GM21390 (cell line): ENCODE data around the gene CETP.
"Not testable (repeated sequence)": the region's sequence is repeated elsewhere in the genome, so short reads cannot be mapped to it uniquely, and the experiment has no call there.

Experiments used
- ATAC-seq: cut with Tn5 transposase; IDR thresholded peaks from one replicate; pipeline ENCODE4 v1.9.1; 2021; ENCODE audit not compliant: unreplicated experiment

The CETP gene

DNA sequence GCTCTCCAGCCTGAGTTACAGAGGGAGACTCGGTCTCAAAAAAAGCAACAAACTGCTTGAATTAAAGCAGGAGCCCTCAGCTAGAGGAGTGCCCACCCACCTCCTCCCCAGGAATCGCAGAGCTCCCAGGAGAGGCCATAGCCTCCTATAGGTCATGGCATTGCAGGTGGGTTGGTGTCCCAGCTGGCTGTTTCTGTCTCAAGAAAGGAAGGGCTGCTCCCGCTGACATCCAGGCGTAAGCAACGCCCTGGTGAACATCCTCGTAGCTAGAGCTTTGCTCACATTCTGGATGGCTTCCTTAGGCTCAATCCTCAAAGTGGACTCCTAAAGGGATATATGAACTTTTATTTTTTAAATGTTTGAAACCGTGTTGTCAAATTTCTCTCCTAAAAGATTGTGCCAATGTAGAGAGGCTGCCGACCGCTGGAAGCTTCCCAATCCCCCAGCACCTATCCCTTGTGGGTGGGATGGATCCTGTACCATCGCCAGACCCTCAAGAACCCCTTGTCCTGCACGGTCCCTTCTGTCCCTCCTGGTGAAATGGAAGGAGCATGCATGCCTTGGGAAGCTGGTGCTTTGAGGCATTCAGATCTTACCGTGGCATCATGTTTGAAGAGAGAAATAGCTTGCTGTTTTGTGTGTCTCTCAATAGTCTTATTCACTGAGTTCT, 33.5 kb downstream of the CETP start:
- ATAC-seq = no peak

DNA sequence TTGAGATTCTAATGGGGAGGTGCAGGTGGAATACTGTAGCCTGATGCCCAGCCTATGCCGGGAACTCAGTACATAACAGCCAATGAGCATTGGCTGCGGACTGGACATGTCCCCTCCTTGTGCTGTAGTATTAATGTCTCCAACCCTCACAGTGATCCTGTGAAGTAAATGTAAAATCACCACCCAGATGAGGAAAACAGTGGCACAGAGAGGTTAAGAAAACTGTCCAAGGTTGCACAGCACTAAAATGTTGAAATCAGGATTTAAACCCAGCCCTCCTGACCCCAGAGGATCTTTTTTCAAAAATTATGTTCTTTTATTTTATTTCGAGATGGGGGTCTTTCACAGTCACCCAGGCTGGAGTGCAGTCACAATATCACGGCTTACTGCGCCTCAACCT, 35.5 kb downstream of the CETP start:
- ATAC-seq = no peak

DNA sequence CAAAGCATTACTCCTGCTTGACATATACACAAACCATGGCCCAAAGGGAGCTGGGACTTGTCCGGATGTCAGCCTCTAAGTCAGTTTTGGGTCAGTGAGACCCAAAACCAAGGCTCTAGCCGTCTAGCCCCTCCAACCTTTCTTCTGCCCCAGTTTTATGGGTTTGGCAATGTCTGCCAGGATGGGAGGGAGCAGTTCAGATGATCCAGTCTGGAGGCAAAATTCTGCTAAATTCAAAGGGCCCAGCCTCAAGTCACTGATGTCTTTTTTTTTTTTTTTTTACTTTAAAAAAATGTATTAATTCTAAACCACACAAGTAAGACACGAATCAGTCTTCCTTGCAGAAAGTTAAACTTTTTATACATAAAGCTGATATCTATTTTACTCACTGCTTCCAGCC, 36.2 kb downstream of the CETP start:
- ATAC-seq = no peak

DNA sequence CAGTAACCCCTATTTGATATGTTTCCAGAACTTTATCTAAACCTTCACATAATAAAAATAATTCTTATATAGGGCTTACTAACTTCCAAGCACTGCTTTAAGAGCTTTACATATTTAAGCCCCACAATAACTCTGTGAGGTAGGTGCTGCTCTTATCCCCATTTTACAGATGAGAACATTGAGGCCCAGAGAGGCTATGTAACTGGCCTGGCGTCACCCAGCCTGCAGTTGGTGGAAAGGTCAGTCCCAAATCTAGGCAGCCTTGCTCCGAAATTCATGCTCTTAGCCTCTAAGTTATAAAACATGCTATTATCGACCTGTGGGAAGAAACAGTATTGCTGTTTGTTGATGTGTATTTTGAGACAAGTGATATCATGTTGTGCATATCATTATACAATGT, 36.6 kb downstream of the CETP start:
- ATAC-seq = no peak

DNA sequence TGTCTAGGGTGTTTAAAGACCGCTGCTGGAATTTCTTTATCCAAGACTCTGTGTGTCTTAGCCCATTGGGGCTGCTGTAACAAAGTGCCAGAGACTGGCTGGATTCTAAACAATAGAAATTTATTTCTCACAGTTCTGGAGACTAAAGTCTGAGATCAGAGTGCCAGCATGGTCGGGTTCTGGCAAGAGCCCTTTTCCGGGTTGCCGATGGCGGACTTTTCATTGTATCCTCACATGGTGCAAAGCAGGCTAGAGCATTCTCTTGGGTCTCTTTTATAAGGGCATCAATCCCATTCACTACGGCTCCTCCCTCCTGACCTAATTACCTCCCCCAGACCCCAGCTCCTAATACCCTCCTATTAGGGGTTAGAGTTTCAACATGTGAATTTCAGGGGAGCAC, 37.1 kb downstream of the CETP start:
- ATAC-seq = no peak

DNA sequence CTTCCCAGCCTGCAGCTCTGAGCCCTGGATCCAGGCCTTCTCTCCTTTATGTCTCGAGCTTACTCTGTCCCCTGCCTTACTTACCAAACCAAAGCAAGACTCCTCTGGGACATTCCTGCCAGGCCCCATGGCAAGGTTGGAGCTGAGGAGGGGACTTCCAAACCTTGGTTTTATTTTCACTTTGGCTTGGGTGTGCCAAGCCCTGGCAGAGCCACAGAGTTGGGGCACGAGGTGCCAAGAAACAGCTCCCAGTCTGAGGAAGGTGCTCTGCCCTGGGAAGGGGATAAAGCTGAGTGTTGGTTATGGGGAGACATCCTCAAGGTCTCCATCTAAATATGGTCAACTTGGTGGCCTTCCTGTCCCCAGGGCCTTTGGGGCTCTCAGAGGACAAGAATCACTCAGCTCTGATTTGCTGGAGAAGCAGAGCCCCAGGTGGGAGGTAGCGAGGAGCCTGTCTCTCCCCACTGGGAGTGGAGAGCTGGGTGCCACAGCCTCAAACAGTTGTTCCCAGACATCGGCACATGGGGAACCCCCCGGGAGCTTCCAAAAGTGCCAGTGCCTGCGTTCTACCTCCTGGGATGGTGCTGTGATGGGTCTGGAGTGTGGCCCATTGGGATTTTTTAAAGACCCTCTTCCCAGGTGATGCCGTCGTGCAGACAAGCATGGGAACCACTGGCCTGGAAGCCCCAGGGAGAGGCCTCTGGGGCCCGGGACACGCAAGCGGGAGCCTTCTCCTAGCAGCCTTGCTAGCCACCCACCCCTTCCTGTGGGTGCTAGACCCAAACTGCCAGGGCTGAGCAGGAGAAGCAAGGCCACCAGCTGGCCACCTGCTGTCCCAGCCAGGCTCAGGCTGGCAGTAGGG, 37.9 kb downstream of the CETP start:
- no peak for ATAC-seq

DNA sequence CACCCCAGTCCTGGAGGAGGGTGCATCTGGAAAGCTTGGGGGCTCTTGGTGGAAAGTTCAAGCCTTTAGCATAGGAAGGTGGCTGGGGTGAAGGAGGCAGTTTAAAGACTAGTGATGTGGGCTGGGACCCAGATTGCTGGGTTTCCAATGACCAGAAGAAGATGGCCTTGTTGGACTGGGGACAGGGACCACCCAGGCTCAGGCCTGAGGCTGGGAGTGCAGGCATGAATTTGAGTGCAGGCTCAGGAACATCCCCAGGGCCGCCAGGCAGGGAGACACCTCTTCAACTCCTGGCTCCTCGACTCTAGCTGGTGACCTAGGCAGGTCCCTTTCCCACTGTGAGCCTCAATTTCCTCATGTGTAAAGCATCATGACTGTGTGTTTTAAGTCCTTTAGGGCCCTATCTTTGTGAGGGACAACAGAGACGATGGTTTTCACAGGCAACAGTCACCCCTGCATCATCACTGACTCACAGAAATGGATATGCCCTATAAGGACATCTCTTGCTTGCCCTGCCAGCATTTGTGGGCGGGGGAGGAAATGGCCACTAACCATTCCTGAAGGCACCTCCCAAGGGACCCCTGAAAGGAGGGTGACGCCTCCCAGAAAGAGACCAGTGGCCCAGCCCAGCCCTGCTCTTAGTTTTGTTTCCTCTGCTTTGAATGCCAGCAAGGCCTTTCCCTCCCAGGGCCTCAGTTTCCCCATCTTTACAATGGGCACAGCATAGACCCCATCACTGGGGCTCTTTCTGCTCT, 38.7 kb downstream of the CETP start:
- peak; percentile 45 for ATAC-seq

DNA sequence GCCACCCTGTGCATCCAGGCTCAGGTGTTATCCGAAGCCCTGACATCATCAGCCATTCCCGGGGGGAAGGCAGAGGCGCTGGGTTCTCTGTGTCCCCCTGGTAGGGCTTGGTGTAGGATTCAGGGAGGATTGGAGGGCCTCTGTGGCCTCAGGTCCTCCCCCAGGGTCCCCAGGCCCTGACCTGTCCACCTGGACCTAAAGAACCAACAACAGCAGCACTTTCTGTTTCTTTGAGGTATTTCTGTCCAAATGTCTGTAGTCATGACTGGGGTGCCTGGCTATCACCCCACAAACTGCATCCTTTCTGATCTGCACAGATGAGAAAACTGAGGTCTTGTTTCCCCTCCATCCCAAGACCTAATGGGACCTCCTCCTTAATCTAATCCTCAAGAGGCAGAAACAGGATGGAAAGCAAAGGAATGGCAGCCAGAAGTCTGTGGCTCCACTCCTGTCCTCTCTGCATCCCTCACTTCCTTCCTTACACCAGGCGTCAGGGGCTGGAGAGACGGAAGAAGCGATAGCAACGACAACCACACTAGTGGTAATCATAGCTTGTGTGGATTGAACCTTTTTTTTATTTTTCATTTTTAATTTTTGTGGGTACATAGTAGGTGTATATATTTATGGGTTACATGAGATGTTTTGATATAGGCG, 39.4 kb downstream of the CETP start:
- no peak for ATAC-seq

DNA sequence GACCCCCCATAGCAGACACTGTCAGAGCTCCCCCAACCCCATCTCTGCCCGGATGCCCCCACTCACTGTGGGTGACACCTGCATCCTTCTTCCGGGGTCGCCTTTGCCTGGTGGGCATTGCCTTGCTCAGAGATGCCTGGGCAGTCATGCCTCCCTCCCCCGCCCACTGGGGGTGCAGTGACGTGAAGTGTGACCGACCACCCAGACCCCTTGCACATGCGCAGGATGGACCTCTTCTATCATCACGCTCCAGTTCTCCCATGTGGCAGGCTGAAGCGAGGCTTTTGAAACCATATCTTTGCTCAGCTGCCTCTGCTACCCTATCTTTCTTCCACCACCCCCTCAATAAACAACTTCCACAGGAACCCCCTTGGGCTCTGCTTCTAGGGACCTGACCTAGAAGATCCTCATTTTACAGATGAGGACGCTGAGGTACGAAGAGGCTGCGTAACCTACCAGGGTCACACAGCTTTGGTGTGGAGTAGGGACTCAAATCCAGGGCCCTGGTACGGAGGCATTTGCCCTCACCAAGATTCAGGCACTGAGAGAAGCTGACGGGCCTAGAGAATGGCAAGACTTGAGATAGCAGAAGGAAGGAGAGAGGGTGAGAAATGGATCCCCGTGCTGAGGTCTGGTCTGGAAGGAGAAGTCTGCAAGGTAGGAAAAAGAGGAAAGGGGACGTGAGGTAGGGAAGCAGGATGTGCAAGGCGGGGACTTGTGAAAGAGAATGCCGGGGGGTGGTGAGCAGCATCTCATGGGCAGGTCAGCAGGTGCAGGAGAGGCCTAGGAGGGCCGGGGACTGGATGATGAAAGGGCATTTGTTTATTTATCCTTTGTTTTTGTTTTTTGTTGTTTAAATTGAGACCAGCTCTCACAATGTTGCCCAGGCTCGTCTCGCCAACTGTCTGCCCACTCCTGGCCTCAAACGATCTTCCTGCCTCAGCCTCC, 42.0 kb downstream of the CETP start:
- no peak for ATAC-seq

DNA sequence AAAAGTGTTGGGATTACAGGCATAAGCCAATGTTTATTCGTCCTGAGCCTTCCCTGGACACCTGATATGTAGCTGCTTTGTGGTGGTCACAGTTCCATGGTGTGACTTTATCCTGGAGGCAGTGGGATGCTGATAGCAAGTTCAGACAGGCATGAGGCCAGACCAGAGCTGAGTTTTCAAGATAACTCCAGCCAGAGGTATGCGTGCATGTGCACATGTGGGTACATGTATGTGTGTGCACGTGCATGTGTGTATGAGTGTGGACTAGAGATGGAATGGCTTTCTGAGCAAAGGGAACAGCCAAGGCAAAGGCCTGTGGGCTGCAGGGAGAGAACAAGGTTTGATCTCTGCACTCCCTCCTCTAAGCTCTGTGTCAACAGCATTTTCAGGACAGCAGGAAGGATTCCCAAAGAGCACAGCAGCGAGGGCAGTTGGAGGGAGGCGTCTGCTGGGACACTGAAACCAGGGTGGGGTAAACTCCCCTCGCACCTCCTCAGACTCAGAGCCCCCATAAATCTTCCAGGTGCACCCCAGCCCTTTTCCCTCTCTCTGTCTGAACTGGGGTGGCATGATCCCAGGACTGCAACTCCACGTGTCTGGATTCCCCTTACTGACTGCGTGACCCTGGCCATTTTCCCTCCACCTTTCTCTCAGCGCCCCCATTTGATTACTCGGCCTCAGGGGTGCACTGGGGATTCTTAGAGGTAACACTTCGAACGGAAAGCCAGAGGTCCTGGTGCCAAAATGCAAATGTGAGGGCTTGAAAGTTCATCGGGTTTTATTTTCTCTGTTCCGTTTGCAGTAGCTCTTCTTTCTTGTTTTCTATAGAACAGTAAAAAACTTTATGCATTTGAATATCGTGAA, 42.9 kb downstream of the CETP start:
- ATAC-seq = no peak

DNA sequence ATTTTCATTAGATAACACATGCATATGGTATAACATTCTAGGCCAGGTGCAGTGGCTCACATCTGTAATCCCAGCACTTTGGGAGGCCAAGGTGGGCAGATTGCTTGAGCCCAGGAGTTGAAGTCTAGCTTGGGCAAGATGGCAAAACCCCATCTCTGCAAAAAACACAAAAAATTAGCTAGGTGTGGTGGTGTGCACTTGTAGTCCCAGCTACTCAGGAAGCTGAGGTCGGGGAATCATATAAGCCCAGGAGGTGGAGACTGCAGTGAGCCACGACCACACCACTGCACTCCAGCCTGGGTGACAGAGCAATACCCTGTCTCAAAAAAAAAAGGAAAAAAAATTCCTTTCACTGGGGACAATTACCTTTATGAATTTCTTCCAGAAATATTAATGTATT, 43.8 kb downstream of the CETP start:
- not testable (repeated sequence) for ATAC-seq

DNA sequence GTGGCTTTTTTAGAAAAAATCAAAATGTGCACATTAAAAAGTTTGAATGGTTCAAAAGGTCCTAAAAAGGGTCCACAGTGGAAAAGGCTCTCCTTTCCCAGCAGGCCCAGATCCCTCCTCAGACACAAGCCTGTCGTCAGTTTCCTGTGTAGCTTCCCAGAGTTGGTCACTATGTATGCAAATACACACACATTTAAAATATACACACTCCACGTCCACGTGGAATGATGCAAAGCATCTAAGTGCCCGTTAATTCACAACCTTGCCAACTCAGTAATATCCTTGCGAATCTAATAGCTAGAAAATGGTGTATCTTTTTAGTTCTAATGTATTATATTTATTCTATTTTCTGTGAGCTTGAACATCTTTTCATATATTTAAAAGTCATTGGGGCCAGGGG, 45.3 kb downstream of the CETP start:
- no peak for ATAC-seq

DNA sequence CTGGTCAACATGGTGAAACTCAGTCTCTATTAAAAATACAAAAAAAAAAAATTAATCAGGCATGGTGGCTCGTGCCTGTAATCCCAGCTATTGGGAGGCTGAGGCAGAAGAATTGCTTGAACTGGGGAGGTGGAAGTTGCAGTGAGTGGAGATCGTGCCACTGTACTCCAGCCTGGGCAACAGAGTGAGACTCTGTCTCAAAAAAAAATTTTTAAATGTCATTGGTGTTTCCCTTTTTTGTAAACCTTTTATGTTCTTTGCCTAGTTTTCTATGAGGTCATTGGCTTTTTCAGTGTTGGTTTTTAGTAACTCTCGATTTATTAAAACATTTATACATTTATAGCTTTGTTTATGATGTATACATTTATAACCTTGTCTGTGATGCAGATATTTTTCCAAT, 45.8 kb downstream of the CETP start:
- no peak for ATAC-seq

DNA sequence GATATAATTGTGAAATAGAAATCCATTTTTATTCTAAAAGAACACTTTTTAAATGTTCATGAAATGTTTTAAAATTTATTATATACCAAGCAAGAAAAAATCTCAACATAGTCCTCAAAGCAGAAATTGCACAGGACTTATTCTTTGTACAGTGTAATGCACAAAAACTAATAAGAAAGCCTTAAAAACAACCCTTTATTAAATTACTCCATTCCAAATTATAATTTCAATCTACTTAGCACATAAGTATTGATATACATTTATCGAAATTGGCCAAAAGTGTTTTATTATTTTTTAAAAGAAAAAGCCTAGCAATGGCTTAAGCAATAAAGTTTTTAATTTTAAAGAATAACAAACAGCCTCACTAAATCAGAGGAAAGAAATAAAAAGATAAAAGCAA, 46.7 kb downstream of the CETP start:
- no peak for ATAC-seq

DNA sequence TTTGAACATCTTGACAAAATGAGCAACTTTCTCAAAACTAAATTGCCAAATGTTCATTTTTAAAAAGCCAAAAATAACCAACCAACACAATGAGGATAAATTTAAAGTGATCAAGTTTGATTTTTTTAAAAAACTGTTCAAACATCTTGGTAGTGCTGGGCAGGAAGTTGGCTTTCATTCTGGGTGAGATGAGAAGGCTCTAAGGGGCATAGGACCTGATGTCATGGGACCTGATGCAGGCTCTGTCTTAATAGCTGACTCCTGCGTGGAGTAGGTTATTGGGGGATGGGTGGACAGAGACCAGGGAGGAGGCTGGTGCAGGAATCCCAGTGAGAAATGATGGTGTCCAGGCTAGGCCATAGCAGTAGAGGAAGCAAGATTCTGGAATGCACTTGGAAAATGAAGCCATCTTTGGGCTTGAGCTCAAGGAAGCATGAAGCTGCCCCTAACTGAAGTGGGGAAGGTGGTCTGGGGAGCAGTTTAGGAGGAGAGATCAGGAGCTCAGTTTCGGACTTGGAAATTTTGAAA, 48.0 kb downstream of the CETP start:
- ATAC-seq = no peak

DNA sequence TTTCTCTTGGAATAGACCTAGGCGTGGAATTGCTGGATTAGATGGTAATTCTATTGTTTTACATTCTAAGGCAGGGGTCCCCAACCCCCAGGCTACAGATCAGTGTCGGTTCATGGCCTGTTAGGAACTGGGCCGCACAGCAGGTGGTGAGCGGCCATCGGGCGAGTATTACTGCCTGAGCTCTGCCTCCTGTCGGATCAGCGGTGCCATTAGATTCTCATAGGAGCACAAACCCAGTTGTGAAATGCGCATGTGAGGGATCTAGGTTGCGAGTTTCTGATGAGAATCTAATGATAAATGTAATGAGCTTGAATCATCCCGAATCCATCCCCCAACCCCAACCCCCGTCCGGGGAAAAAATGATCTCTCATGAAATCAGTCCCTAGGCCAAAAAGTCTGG, 50.6 kb downstream of the CETP start:
- ATAC-seq = no peak

DNA sequence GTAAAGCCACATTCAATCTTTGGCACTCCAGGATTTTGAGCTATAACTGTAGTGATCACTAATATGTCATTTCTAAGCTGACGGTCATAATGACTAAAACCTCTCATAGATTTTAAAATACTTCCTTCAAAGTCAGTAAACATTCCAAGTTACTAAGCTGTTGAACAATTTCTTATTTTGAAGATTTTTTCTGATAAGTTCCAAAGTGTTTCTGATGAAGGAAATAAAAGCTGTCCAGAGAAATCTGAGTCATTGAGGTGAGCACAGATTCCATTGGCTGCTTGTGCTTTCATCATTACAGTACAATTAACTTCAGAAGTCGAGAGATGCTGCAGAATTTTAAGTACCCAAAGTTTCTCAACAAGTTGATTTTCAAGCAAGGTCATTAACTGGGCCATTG, 51.5 kb downstream of the CETP start:
- no peak for ATAC-seq

DNA sequence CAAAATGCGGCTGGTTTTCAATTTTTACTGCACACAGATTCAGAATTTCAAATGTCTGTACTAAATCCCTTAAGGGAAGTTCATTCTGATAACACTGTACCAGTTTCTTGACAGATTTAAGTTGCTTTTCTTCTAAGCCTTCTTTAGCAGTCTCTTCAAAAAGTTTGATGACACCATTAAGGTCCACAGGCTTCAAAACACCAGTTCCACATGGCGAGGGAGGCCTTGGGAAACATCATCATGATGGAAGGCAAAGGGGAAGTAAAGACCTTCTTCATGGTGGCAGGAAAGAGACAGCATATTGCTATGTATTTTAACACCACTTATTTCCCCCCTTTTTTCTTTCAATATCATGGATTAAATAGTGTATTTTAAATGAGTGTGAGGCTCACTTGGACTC, 52.2 kb downstream of the CETP start:
- ATAC-seq = no peak

DNA sequence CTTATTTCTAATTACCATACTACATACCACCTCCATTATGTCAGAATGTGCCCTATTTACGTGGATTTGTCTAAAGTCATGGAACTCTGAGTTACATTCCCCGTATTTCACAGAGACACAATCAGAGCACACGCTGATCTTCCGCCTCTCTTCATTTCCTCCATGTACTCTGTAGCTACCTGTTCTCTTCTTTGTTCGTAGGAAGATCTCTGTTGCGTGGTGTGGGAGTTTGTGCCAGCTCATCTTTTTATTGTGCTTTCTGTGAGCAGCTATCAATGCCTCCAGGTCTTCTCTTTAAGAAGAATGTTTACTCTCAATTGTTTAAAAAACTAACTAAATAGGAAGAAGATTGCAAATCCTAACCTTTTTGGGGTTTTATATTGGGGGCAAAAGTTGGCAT, 54.6 kb downstream of the CETP start:
- no peak for ATAC-seq
